Measurements from ENCODE around the gene TRAPPC14. TPM values are rescaled to one million over a fixed set of nuclear protein-coding genes. Genes with fewer than 3 reads are reported as not detected.

Gene TRAPPC14
- total and polyA plus RNA-seq, 9 of the 15 experiments (the other 6 are each of a cell fraction or from before 2014, with no cell fraction given): 0.42 to 45.9 (median 18.2) TPM

- no peak for TF ChIP-seq ARID3A (IDR thresholded peaks at IDR 0.05; ENCODE audit: borderline replicate concordance, low read depth, low read length)
- TF ChIP-seq GABPB1 (CRISPR knock-in tag; IDR thresholded peaks at IDR 0.05): peak; percentile 80
- peak; percentile 38; the same call in 1 of the 2 replicates for TF ChIP-seq SMARCE1 (IDR thresholded peaks at IDR 0.05)
- TF ChIP-seq ZEB2 (IDR thresholded peaks at IDR 0.05): peak; percentile 44; the same call in 1 of the 2 replicates
- TF ChIP-seq TEAD4 (IDR thresholded peaks at IDR 0.05; ENCODE audit: low read length): peak; percentile 21; the same call in 1 of the 2 replicates
- no peak for TF ChIP-seq TEAD4 (CRISPR knock-in tag; IDR thresholded peaks at IDR 0.05; ENCODE audit: borderline replicate concordance)
- TF ChIP-seq OTX1 (CRISPR knock-in tag; IDR thresholded peaks at IDR 0.05): peak; percentile 96
- peak in 1 of 2 experiments; percentile 37 for TF ChIP-seq AFF1 (IDR thresholded peaks at IDR 0.05; ENCODE audit: low read depth in 1 of 2, partially characterized antibody in 2 of 2)
- peak; percentile 30 for TF ChIP-seq EGR1 (conservative IDR thresholded peaks at IDR 0.05)
- peak; percentile 92 for TF ChIP-seq MAX (CRISPR knock-in tag; IDR thresholded peaks at IDR 0.05)
Observed at GRCh38 chr7:100148559-100149328, 9.8 kb downstream of the TRAPPC14 start, which contains the start of gene LAMTOR4 (continued).
